Natural killer cell (primary cell): Measurements from ENCODE around the gene PHACTR4. TPM values are rescaled to one million over a fixed set of nuclear protein-coding genes. Genes with fewer than 3 reads are reported as not detected.

ENCODE experiments used
- ATAC-seq, 3 donors: fragments of 150-1000 bp in 2 of 3; fragments of 200-7000 bp in 1 of 3; cut with Tn5 transposase; 1 replicate in 1 of 3; 2 replicates in 2 of 3; pipeline ENCODE4 v1.10.0; 2021; ENCODE audit warnings: mild to moderate bottlenecking in 2 of 3, moderate library complexity in 2 of 3
- DNase-seq, 2 donors: peaks; one replicate each; pipeline versions ENCODE4 v3.0.0 to v3.0.0-alpha.2; 2013 to 2021; ENCODE audit warnings: mixed read lengths in 1 of 2
- H3K27ac ChIP-seq: one replicate; pipeline ENCODE4 v1.5.1; 2013; ENCODE audit warnings: mild to moderate bottlenecking, low read length
- H3K27me3 ChIP-seq: one replicate; pipeline ENCODE4 v1.6.1; 2013; ENCODE audit warnings: low read length; ENCODE audit not compliant: control insufficient read depth, insufficient read depth
- H3K36me3 ChIP-seq: one replicate; pipeline ENCODE4 v1.6.1; 2013; ENCODE audit warnings: low read length; ENCODE audit not compliant: control insufficient read depth, insufficient read depth
- H3K4me1 ChIP-seq: one replicate; pipeline ENCODE4 v1.6.1; 2013; ENCODE audit warnings: low read length; ENCODE audit not compliant: control insufficient read depth, insufficient read depth
- H3K4me3 ChIP-seq: one replicate; pipeline ENCODE4 v1.5.1; 2013; ENCODE audit warnings: low read length
- H3K9me3 ChIP-seq: one replicate; pipeline ENCODE4 v1.6.1; 2013; ENCODE audit warnings: low read length; ENCODE audit not compliant: control insufficient read depth, insufficient read depth
- H3K27ac Mint-ChIP-seq, 2 donors: one replicate each; pipeline ENCODE4 v1.8.0; 2022; ENCODE audit warnings: mild to moderate bottlenecking in 2 of 2, mixed read lengths in 2 of 2, moderate library complexity in 1 of 2
- H3K27me3 Mint-ChIP-seq, 2 donors: one replicate each; pipeline ENCODE4 v1.8.0; 2022; ENCODE audit warnings: low read depth in 2 of 2, mixed read lengths in 2 of 2
- H3K36me3 Mint-ChIP-seq: one replicate; pipeline ENCODE4 v1.8.0; 2022; ENCODE audit warnings: mixed read lengths
- H3K4me1 Mint-ChIP-seq, 2 donors: one replicate each; pipeline ENCODE4 v1.8.0; 2022; ENCODE audit warnings: mixed read lengths in 2 of 2
- H3K4me3 Mint-ChIP-seq: one replicate; pipeline ENCODE4 v1.8.0; 2022; ENCODE audit warnings: mild to moderate bottlenecking, moderate library complexity, mixed read lengths
- H3K9me3 Mint-ChIP-seq, 2 donors: one replicate each; pipeline ENCODE4 v1.8.0; 2022; ENCODE audit warnings: mixed read lengths in 2 of 2
- CTCF ChIP-seq: fragments of 200-600 bp; IDR thresholded peaks from one replicate; pipeline ENCODE4 v1.8.0; 2022; ENCODE audit warnings: antibody characterized with exemption
- WGBS: methylation state at CpG from one replicate; pipeline ENCODE4 v1.1.7; 2013; ENCODE audit warnings: missing lambda C conversion rate; ENCODE audit not compliant: insufficient coverage; 5-methylcytosine and 5-hydroxymethylcytosine counted together
- intact Hi-C: fragments of 100-400 bp; cut with micrococcal nuclease; formaldehyde crosslinking; loops from one replicate; pipeline ENCODE4 v1.14.2; 2022
- total RNA-seq, 4 donors: library from RNA; stranded (reverse); fragments of 120-200 nt in 1 of 4; gene quantifications; one replicate each; pipeline versions ENCODE4 v1.2.3 to v1.2.4, GENCODE V29; 2013 to 2022

The PHACTR4 gene
- total RNA-seq, 3 donors from 2014 or later (not counting 1 experiment from before 2014, with no cell fraction given), result 35.2 to 50.9 (median 44.2) TPM

- H3K4me1 ChIP-seq, result peaks cover 11% of the 10 kb centered on the region
- no peaks in the 10 kb centered on the region for H3K36me3 ChIP-seq
- H3K4me3 Mint-ChIP-seq, result no peak overlapping the region
- 89% methylated on average over 3 of the region's 3 CpGs for WGBS
- no peaks in the 10 kb centered on the region for H3K9me3 ChIP-seq
- ATAC-seq, result no peak
- H3K27ac Mint-ChIP-seq, result no peak overlapping the region
- no peaks in the 10 kb centered on the region for H3K27me3 ChIP-seq
- intact Hi-C loops, result no loop called here
- H3K27ac ChIP-seq, result no peak overlapping the region
- no peak overlapping the region for H3K4me3 ChIP-seq
- H3K4me1 Mint-ChIP-seq, result peaks cover 10 to 11% of the 10 kb centered on the region in 2 donors
- TF ChIP-seq CTCF, result no peak
- H3K9me3 Mint-ChIP-seq, result no peaks in the 10 kb centered on the region
- no peaks in the 10 kb centered on the region for H3K27me3 Mint-ChIP-seq
- DNase-seq, result no peak
- no peaks in the 10 kb centered on the region for H3K36me3 Mint-ChIP-seq
Measured at GRCh38 chr1:28548318-28548717, 178.8 kb downstream of the PHACTR4 start.

Other genes with a start within 250 kb of the PHACTR4 start
- 1 to 10 TPM; 1.2 to 6.4 (median 1.5) TPM for gene PTAFR, start 193.1 kb upstream of the PHACTR4 start, total RNA-seq
- gene DNAJC8, start 136.7 kb upstream of the PHACTR4 start, total RNA-seq, result 10 to 100 TPM; 85.3 to 85.9 (median 85.4) TPM
- 100 to 1,000 TPM in 1 of 3 donors, 10 to 100 TPM in 2; 81.1 to 101 (median 91.1) TPM for gene ATP5IF1, start 133.6 kb upstream of the PHACTR4 start, total RNA-seq
- 10 to 100 TPM; 21.0 to 30.3 (median 27.1) TPM for gene SESN2, start 110.2 kb upstream of the PHACTR4 start, total RNA-seq
- gene MED18, start 40.7 kb upstream of the PHACTR4 start, total RNA-seq, result 10 to 100 TPM in 1 of 3 donors, 1 to 10 TPM in 2; 6.6 to 10.2 (median 8.9) TPM
- 10 to 100 TPM; 15.9 to 23.7 (median 19.2) TPM for gene RCC1, start 136.3 kb downstream of the PHACTR4 start, total RNA-seq
- gene TRNAU1AP, start 183.3 kb downstream of the PHACTR4 start, total RNA-seq, result 10 to 100 TPM; 28.3 to 38.7 (median 32.1) TPM
- gene RAB42, start 222.5 kb downstream of the PHACTR4 start, total RNA-seq, result under 1 TPM in 1 of 3 donors, not detected in 2; 0.38 TPM